Mammary epithelial cell (primary cell): Measurements from ENCODE around the gene MMP13.

Experiments used
- EZH2 ChIP-seq: IDR thresholded peaks from 2 replicates; pipeline ENCODE4 v1.6.1; 2012; ENCODE audit warnings: low read length, inconsistent platforms, borderline replicate concordance
- TF ChIP-seq, protein P1 (sequence below), 2 donors: IDR thresholded peaks in 1 of 2; conservative IDR thresholded peaks in 1 of 2; 2 replicates each; pipeline ENCODE4 v1.5.1; 2011 to 2012; ENCODE audit warnings: inconsistent platforms in 2 of 2, low read length in 2 of 2, mild to moderate bottlenecking in 2 of 2, control low read depth in 1 of 2, low read depth in 1 of 2; ENCODE audit not compliant: insufficient read depth in 1 of 2; ENCODE audit errors: extremely low read depth in 1 of 2

DNA sequence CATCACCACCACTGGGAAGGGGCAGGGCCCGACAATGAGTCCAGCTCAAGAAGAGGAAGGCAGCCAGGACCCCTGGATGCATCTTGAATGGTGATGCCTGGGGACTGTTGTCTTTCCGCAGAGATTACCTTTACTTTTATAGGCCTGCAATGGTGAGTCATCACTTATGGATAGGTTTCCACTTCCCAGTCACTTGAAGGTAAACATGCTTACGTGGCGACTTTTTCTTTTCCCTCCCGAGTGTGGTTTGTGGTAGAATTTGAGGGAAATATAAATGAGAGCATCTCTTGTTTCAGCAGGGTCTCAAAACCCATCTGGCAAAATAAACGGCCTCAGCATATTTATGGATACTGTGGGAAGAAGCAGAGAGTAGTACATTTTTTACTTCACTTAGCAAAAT lies at the start of gene MMP13:
- TF ChIP-seq, protein P1, sequence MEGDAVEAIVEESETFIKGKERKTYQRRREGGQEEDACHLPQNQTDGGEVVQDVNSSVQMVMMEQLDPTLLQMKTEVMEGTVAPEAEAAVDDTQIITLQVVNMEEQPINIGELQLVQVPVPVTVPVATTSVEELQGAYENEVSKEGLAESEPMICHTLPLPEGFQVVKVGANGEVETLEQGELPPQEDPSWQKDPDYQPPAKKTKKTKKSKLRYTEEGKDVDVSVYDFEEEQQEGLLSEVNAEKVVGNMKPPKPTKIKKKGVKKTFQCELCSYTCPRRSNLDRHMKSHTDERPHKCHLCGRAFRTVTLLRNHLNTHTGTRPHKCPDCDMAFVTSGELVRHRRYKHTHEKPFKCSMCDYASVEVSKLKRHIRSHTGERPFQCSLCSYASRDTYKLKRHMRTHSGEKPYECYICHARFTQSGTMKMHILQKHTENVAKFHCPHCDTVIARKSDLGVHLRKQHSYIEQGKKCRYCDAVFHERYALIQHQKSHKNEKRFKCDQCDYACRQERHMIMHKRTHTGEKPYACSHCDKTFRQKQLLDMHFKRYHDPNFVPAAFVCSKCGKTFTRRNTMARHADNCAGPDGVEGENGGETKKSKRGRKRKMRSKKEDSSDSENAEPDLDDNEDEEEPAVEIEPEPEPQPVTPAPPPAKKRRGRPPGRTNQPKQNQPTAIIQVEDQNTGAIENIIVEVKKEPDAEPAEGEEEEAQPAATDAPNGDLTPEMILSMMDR (conservative IDR thresholded peaks at IDR 0.05 in 1 of 2, IDR thresholded peaks at IDR 0.05 in 1 of 2; ENCODE audit: extremely low read depth in 1 of 2, insufficient read depth in 1 of 2, low read depth in 1 of 2, low read length in 2 of 2) = no peak
- no peak for TF ChIP-seq EZH2
